ENCODE results near the gene CCDC7. TPM values are rescaled to one million over a fixed set of nuclear protein-coding genes. Genes with fewer than 3 reads are reported as not detected.

The CCDC7 gene
- total RNA-seq, 1 donor from 2014 or later, result 9.0 TPM

DNA sequence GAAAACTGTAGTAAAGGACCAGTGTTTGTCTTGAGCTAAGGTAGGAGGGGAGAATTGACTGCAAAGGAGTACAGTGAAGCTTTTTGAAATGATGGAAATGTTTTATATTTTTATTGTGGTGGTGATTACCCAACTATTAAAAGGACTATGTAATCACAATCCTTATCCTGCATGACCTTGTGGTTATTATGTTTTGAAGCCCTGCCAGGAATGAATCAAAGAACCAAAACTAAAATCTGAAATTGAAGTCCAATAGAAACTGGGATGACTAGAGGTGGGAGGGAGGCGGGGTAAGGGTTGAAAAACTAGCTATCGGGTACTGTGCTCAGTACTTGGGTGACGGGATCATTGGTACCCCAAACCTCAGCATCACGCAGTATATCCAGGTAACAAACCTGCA lies 8.2 kb downstream of the CCDC7 start:
- Mint-ChIP-seq H3K4me1 (ENCODE audit: unreplicated experiment) (no peaks in the 10 kb centered on the region), H3K9me3 (no peaks in the 10 kb centered on the region), H3K27ac (no peak overlapping the region), H3K36me3 (peaks cover 12% of the 10 kb centered on the region), H3K4me3 (no peak overlapping the region), H3K27me3 (no peaks in the 10 kb centered on the region)
- TF ChIP-seq, protein P1, sequence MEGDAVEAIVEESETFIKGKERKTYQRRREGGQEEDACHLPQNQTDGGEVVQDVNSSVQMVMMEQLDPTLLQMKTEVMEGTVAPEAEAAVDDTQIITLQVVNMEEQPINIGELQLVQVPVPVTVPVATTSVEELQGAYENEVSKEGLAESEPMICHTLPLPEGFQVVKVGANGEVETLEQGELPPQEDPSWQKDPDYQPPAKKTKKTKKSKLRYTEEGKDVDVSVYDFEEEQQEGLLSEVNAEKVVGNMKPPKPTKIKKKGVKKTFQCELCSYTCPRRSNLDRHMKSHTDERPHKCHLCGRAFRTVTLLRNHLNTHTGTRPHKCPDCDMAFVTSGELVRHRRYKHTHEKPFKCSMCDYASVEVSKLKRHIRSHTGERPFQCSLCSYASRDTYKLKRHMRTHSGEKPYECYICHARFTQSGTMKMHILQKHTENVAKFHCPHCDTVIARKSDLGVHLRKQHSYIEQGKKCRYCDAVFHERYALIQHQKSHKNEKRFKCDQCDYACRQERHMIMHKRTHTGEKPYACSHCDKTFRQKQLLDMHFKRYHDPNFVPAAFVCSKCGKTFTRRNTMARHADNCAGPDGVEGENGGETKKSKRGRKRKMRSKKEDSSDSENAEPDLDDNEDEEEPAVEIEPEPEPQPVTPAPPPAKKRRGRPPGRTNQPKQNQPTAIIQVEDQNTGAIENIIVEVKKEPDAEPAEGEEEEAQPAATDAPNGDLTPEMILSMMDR (conservative IDR thresholded peaks at IDR 0.05), result no peak
- DNase-seq (ENCODE audit: extremely low spot score, unreplicated experiment), result no peak

DNA sequence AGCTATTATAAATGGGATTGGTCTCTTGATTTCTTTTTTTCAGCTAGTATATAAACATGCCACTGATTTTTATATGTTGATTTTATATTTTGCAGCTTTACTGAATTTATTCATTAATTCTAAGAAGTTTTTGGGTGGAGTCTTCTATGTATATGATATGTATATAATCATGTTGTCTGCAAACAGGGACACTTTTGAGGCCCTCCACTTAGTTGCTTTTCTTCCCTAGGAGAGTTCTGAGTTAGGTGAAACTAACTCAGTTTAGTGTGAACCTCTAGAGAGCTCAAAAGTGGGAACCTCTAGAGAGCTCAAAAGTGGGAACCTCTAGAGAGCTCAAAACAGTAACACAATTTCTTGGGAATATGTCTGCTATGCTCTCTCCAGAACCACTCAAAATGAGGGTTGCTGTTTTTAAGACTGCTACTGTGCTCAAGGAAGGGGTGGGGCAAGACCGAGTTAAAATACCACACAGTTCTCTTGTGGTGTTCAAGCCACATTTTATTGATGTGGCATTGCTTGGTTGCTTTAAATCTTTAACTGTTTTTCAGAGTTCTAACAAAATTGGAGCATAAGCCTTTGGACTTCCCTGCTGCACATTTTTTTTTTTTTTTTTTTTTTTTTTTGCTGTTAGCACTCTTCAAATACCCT lies 13.2 kb downstream of the CCDC7 start:
- no peaks in the 10 kb centered on the region for H3K4me1 Mint-ChIP-seq (ENCODE audit: unreplicated experiment)
- H3K9me3 Mint-ChIP-seq, result no peaks in the 10 kb centered on the region

DNA sequence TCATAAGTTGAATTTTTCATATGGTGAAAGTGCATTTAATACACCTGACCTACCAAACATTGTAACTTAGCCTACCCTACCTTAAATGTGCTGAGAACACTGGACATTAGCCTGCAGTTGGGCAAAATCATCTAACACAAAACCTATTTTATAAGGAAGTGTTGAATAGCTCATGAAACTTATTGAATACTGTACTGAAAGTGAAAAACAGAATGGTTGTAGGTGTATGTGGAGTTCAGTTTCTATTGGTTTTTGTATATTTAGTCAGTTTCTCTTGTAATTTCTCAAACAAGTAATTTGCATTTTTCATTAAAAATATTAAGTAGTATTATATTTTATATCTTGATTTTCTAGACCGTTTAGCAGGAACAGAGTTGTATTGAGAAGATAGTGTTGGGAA lies 15.3 kb downstream of the CCDC7 start:
- no peak for DNase-seq (ENCODE audit: extremely low spot score, unreplicated experiment)
- Mint-ChIP-seq H3K4me3 (no peak overlapping the region), H3K9me3 (no peaks in the 10 kb centered on the region), H3K36me3 (peaks cover 6% of the 10 kb centered on the region), H3K4me1 (ENCODE audit: unreplicated experiment) (no peaks in the 10 kb centered on the region), H3K27ac (no peak overlapping the region), H3K27me3 (no peaks in the 10 kb centered on the region)
- TF ChIP-seq, protein P1 (conservative IDR thresholded peaks at IDR 0.05), result no peak

More for the DNA sequence above, 13.2 kb downstream of the CCDC7 start:
- TF ChIP-seq, protein P1 (conservative IDR thresholded peaks at IDR 0.05), result no peak
- Mint-ChIP-seq H3K36me3 (peaks cover 12% of the 10 kb centered on the region), H3K27me3 (no peaks in the 10 kb centered on the region), H3K4me3 (no peak overlapping the region), H3K27ac (no peak overlapping the region)
- no peak for DNase-seq (ENCODE audit: extremely low spot score, unreplicated experiment)

GRCh38 chr10:32471232-32471631 lies 25.3 kb downstream of the CCDC7 start:
- TF ChIP-seq, protein P1 (conservative IDR thresholded peaks at IDR 0.05), result no peak
- Mint-ChIP-seq H3K36me3 (peaks cover 14% of the 10 kb centered on the region), H3K27me3 (no peaks in the 10 kb centered on the region), H3K4me3 (no peak overlapping the region), H3K27ac (no peak overlapping the region), H3K9me3 (no peaks in the 10 kb centered on the region), H3K4me1 (ENCODE audit: unreplicated experiment) (no peaks in the 10 kb centered on the region)
- DNase-seq (ENCODE audit: extremely low spot score, unreplicated experiment), result no peak

DNA sequence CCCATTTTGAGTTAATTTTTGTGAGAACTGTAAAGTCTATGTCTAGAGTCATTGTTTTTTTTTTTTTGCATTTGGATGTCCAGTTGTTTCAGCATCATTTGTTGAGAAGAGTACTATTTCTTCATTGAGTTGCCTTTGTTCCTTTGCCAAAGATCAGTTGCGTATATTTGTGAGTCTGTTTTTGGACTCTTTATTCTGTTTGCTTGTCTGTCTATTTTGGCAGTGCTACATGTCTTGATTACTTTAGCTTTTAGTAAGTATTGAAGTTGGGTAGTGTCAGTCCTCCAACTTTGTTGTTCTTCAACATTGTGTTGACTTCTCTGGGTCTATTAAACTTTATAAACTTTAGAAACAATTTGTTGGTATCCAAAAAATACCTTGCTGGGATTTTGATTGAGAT lies 31.6 kb downstream of the CCDC7 start:
- H3K27me3 Mint-ChIP-seq, result no peaks in the 10 kb centered on the region
- H3K4me1 Mint-ChIP-seq (ENCODE audit: unreplicated experiment), result no peaks in the 10 kb centered on the region
- DNase-seq (ENCODE audit: extremely low spot score, unreplicated experiment), result no peak
- H3K27ac Mint-ChIP-seq, result no peak overlapping the region
- TF ChIP-seq, protein P1 (conservative IDR thresholded peaks at IDR 0.05), result no peak
- H3K36me3 Mint-ChIP-seq, result peaks cover 27% of the 10 kb centered on the region
- peaks cover 4% of the 10 kb centered on the region for H3K9me3 Mint-ChIP-seq
- no peak overlapping the region for H3K4me3 Mint-ChIP-seq
